ENCODE data around the gene GRM7. TPM values are rescaled to one million over a fixed set of nuclear protein-coding genes. Genes with fewer than 3 reads are reported as not detected.

The GRM7 gene
- total RNA-seq, 4 donors from 2014 or later: not detected

DNA sequence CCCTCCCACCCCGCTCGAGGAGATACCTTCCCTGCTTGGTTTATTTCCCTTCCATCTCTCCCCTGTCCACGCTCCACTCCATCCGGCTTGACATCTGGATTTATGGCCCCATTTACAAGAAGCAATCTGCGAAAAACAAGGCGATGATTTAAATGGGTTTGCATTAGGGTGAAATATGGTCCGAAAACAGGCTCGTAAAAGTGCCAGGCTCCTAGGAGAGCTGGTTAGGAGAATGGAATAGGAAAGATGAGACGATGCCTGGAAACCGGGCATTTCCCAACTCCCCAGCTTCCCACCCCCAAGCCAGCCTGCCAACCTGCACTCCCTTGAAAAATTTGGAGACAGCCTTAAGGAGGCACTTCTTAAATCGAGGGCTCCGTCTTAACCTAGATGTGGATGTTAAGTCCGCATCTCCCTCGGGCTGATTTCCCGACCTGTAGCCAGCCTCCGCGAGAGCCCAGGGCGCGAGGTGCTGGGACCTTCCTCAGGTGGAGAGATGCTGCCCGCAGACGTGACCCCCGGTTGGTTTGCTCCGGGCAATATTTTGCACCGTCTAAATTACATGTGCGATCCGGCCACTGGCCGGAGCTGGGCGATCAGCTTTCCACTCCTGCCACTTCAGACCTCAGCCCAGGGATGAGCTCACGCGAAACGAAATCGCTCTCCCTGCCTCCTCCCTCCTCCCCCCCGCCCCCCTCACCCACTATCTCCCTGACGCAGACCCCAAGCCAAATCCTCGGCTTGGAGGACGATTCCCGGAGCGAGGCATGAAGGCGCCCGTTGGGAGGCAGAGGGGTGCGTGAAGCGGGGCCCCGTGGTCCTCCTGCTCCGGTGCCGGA is 1.3 kb downstream of the GRM7 start:
- DNase-seq: no peak
- no peaks in the 10 kb centered on the region for H3K36me3 ChIP-seq
- H3K4me3 ChIP-seq: no peak overlapping the region
- TF ChIP-seq, protein P1, sequence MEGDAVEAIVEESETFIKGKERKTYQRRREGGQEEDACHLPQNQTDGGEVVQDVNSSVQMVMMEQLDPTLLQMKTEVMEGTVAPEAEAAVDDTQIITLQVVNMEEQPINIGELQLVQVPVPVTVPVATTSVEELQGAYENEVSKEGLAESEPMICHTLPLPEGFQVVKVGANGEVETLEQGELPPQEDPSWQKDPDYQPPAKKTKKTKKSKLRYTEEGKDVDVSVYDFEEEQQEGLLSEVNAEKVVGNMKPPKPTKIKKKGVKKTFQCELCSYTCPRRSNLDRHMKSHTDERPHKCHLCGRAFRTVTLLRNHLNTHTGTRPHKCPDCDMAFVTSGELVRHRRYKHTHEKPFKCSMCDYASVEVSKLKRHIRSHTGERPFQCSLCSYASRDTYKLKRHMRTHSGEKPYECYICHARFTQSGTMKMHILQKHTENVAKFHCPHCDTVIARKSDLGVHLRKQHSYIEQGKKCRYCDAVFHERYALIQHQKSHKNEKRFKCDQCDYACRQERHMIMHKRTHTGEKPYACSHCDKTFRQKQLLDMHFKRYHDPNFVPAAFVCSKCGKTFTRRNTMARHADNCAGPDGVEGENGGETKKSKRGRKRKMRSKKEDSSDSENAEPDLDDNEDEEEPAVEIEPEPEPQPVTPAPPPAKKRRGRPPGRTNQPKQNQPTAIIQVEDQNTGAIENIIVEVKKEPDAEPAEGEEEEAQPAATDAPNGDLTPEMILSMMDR (IDR thresholded peaks at IDR 0.05 in 4 of 5, conservative IDR thresholded peaks at IDR 0.05 in 1 of 5): no peak
- no peak for TF ChIP-seq POLR2A (IDR thresholded peaks at IDR 0.05)
- no peak for ATAC-seq
- intact Hi-C loops (cut with DNase I; ENCODE audit: low total_unique reads): no loop called here
- no peaks in the 10 kb centered on the region for H3K9me3 ChIP-seq
- in situ Hi-C loops (cut with MboI; ENCODE audit: low sequenced_read_pairs in 4 of 4): no loop called here
- H3K27ac ChIP-seq: no peak overlapping the region
- H3K4me1 ChIP-seq: no peaks in the 10 kb centered on the region
- H3K27me3 ChIP-seq: peaks cover 9 to 22% (median 14%) of the 10 kb centered on the region in 3 donors

- peaks cover 9 to 22% (median 14%) of the 10 kb centered on the region in 3 donors for H3K27me3 ChIP-seq
- intact Hi-C loops (cut with DNase I; ENCODE audit: low total_unique reads) (no loop called here), in situ Hi-C loops (cut with MboI; ENCODE audit: low sequenced_read_pairs in 4 of 4) (no loop called here)
- no peaks in the 10 kb centered on the region for H3K36me3 ChIP-seq
- ATAC-seq (no peak), DNase-seq (no peak)
- no peak overlapping the region for H3K4me3 ChIP-seq
- TF ChIP-seq, protein P1 (IDR thresholded peaks at IDR 0.05 in 4 of 5, conservative IDR thresholded peaks at IDR 0.05 in 1 of 5): no peak
- TF ChIP-seq POLR2A (IDR thresholded peaks at IDR 0.05): no peak
- H3K4me1 ChIP-seq: no peaks in the 10 kb centered on the region
- no peak overlapping the region for H3K27ac ChIP-seq
- H3K9me3 ChIP-seq: no peaks in the 10 kb centered on the region
Measured at GRCh38 chr3:6862880-6863195, 1.9 kb downstream of the GRM7 start.

DNA sequence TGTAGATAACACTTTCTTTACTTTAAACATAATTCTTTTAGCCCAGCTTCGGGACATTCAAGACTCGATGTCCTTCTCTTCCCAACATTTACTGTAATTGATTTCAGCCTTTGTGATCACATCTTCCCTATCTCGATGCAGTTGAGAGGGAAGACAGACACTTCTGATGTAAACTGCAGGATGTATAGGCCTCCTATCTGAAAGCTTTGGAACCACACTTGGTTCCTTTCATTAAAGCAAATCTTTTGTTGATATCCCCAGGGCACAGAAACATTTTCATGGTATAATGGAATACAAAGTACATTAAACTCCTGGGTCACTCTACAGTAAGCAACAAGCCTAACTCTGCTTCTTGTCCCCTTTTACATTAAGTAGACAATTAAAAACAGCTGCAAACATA is 6.4 kb downstream of the GRM7 start:
- Histone ChIP-seq H3K4me3 (no peak overlapping the region), H3K36me3 (no peaks in the 10 kb centered on the region), H3K27ac (no peak overlapping the region), H3K4me1 (no peaks in the 10 kb centered on the region), H3K9me3 (no peaks in the 10 kb centered on the region), H3K27me3 (peaks cover 8 to 12% (median 9%) of the 10 kb centered on the region in 3 donors)
- intact Hi-C loops (cut with DNase I; ENCODE audit: low total_unique reads): no loop called here
- no peak for ATAC-seq
- in situ Hi-C loops (cut with MboI; ENCODE audit: low sequenced_read_pairs in 4 of 4): no loop called here
- no peak for DNase-seq
- TF ChIP-seq POLR2A (IDR thresholded peaks at IDR 0.05): no peak

DNA sequence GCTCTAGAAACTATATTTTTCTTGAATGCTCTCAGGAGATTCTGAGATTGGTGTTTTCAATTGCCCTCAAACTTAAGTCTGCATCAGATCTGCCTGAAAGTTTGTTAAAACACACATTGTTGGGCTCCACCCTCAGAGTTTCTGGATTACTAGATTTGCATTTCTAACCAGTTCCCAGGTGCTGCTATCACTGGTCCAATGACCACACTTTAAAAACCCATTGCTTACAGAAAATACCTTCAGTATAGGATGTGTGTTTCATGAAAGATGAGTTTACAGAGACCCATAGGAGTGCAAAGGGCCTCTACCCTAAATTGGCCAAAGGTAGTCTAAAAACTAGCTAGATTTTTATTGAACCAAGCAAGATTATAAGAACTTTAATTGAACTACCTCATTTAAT is 17.8 kb downstream of the GRM7 start:
- ATAC-seq (no peak), DNase-seq (no peak)
- no peaks in the 10 kb centered on the region for H3K4me1 ChIP-seq
- no peaks in the 10 kb centered on the region for H3K36me3 ChIP-seq
- in situ Hi-C loops (cut with MboI; ENCODE audit: low sequenced_read_pairs in 4 of 4): no loop called here
- no peaks in the 10 kb centered on the region for H3K27me3 ChIP-seq
- H3K4me3 ChIP-seq: no peak overlapping the region
- no peak overlapping the region for H3K27ac ChIP-seq
- no peaks in the 10 kb centered on the region for H3K9me3 ChIP-seq
- no peak for TF ChIP-seq POLR2A (IDR thresholded peaks at IDR 0.05)
- TF ChIP-seq, protein P1 (IDR thresholded peaks at IDR 0.05 in 4 of 5, conservative IDR thresholded peaks at IDR 0.05 in 1 of 5): no peak
- intact Hi-C loops (cut with DNase I; ENCODE audit: low total_unique reads): no loop called here

DNA sequence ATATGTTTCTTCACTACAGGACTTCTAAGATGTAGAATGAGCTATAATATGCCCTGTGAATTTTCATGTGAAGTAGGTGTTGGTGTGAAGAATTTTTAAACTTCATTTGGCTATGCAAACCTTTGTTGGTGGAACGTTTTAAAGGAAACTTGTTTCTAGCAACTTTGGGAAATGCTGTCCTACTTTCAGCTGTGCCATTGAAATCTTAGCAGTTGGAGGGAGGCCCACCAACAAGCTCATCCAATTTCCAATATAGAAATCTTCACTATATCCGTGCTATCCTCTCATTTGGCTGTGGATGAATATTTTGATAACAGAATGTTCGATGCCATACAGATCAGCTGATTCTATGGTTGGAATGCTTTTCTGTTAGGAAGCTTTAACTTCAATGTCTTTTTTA is 51.3 kb downstream of the GRM7 start:
- intact Hi-C loops (cut with DNase I; ENCODE audit: low total_unique reads): no loop called here
- TF ChIP-seq, protein P1 (IDR thresholded peaks at IDR 0.05 in 4 of 5, conservative IDR thresholded peaks at IDR 0.05 in 1 of 5): no peak
- TF ChIP-seq POLR2A (IDR thresholded peaks at IDR 0.05): no peak
- in situ Hi-C loops (cut with MboI; ENCODE audit: low sequenced_read_pairs in 4 of 4): no loop called here
- no peaks in the 10 kb centered on the region for H3K4me1 ChIP-seq
- H3K36me3 ChIP-seq: no peaks in the 10 kb centered on the region
- no peak overlapping the region for H3K27ac ChIP-seq
- no peaks in the 10 kb centered on the region for H3K27me3 ChIP-seq
- H3K4me3 ChIP-seq: no peak overlapping the region
- no peaks in the 10 kb centered on the region for H3K9me3 ChIP-seq
- no peak for DNase-seq
- ATAC-seq: no peak

Measured in gastrocnemius medialis (tissue), 4 donors.